ENCODE results near the gene PIKFYVE. TPM values are rescaled to one million over a fixed set of nuclear protein-coding genes. Genes with fewer than 3 reads are reported as not detected.
"Not testable (repeated sequence)": the region's sequence is repeated elsewhere in the genome, so short reads cannot be mapped to it uniquely, and the experiment has no call there.

PIKFYVE gene
- total RNA-seq, 3 donors from 2014 or later, result 33.8 to 55.8 (median 45.1) TPM

DNA sequence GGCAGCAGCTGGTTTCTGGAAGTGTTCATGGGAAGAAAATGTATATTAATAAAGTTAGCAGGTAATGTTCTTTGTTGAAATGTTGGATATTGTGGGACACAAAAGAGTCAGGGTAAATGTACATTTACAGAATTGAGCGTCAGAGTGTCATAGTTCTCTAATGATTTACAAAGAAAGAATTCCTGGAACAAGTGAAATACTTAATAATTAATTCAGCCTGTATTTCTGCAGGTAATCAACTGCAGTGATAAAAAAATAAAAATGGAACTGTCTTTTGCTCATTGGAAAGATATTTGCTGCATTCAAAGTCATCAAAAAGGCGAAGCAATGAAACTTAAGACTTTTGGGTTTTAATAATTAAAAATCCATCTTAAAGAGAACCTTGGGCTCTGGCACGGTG lies 113.1 kb downstream of the PIKFYVE start:
- TF ChIP-seq POLR2A (IDR thresholded peaks at IDR 0.05) (no peak), POLR2AphosphoS5 (IDR thresholded peaks at IDR 0.05) (no peak)
- TF ChIP-seq, protein P1, sequence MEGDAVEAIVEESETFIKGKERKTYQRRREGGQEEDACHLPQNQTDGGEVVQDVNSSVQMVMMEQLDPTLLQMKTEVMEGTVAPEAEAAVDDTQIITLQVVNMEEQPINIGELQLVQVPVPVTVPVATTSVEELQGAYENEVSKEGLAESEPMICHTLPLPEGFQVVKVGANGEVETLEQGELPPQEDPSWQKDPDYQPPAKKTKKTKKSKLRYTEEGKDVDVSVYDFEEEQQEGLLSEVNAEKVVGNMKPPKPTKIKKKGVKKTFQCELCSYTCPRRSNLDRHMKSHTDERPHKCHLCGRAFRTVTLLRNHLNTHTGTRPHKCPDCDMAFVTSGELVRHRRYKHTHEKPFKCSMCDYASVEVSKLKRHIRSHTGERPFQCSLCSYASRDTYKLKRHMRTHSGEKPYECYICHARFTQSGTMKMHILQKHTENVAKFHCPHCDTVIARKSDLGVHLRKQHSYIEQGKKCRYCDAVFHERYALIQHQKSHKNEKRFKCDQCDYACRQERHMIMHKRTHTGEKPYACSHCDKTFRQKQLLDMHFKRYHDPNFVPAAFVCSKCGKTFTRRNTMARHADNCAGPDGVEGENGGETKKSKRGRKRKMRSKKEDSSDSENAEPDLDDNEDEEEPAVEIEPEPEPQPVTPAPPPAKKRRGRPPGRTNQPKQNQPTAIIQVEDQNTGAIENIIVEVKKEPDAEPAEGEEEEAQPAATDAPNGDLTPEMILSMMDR (IDR thresholded peaks at IDR 0.05), result no peak
- Histone ChIP-seq H3K27me3 (no peaks in the 10 kb centered on the region), H3K4me3 (no peak overlapping the region), H3K27ac (no peak overlapping the region), H3K4me1 (no peaks in the 10 kb centered on the region), H3K9me3 (no peaks in the 10 kb centered on the region), H3K36me3 (no peaks in the 10 kb centered on the region)
- intact Hi-C loops (cut with DNase I; ENCODE audit: low total_unique reads), result no loop called here
- DNase-seq (ENCODE audit: low spot score in 2 of 2), result no peak

DNA sequence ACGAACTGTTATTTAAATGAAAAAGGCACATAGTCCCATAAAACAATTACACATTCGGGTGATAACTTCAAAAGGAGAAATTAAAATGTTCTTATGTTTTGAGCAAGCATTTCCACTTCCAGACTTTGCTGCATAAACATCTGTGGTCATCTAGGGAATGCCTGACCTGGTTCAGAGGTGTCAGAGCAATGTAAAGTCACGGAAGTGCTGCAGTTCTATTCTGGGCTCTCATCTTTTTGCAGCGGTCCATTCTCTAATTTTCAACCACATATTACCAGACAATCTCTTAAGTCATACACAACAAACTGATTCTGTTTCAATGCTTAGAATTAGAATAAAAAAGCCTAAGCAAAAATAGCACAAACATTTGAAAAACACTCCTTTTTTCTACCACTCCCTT lies 118.6 kb downstream of the PIKFYVE start:
- H3K27ac ChIP-seq, result no peak overlapping the region
- intact Hi-C loops (cut with DNase I; ENCODE audit: low total_unique reads), result no loop called here
- TF ChIP-seq POLR2A (IDR thresholded peaks at IDR 0.05), result no peak
- TF ChIP-seq, protein P1 (IDR thresholded peaks at IDR 0.05), result no peak
- H3K9me3 ChIP-seq, result no peaks in the 10 kb centered on the region
- no peaks in the 10 kb centered on the region for H3K36me3 ChIP-seq
- DNase-seq (ENCODE audit: low spot score in 2 of 2), result no peak
- H3K4me3 ChIP-seq, result no peak overlapping the region
- H3K27me3 ChIP-seq, result no peaks in the 10 kb centered on the region
- H3K4me1 ChIP-seq, result no peaks in the 10 kb centered on the region

DNA sequence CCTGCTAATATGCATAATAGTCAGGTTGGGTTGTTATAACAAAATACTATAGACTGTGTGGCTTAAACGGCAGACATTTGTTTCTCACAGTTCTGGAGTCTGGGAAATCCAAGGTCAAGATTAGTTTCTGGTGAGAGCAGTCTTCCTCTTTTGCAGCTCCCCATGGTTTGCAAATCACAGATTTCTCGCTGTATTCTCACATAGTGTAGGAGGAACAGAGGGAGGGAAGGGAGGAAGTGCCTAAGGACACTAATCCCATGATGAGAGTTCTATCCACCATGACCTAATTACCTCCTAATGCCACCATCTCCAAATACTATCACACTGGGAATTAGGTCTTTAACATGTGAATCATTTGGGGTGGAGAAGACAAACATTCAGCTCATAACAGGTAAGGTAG lies 120.5 kb downstream of the PIKFYVE start:
- Histone ChIP-seq H3K27me3 (no peaks in the 10 kb centered on the region), H3K9me3 (no peaks in the 10 kb centered on the region), H3K4me3 (no peak overlapping the region), H3K4me1 (no peaks in the 10 kb centered on the region), H3K27ac (no peak overlapping the region), H3K36me3 (no peaks in the 10 kb centered on the region)
- intact Hi-C loops (cut with DNase I; ENCODE audit: low total_unique reads), result no loop called here
- DNase-seq (ENCODE audit: low spot score in 2 of 2), result no peak
- TF ChIP-seq, protein P1 (IDR thresholded peaks at IDR 0.05), result no peak
- no peak for TF ChIP-seq POLR2AphosphoS5 (IDR thresholded peaks at IDR 0.05)
- no peak for TF ChIP-seq POLR2A (IDR thresholded peaks at IDR 0.05)

DNA sequence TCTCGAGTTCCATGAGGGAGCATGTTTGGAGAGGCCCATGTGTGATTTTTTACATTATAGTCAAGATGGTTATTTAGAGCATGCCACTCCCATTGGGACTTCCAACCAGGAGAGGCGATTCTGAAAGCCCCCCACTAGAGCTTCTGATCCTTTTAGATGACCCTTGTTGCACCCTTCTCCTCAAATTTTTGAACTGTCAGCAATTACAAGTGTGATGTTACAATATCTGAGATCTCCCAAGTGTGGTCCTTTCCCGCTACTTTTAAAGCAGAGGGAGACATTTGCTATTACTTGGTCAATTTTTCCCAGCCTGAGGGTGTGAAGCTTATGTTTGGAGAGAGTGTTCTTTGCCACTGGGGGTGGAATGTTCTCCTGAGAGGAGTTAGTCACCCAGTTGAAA lies 123.9 kb downstream of the PIKFYVE start:
- DNase-seq (ENCODE audit: low spot score in 2 of 2), result no peak
- TF ChIP-seq POLR2AphosphoS5 (IDR thresholded peaks at IDR 0.05) (no peak), POLR2A (IDR thresholded peaks at IDR 0.05) (no peak)
- TF ChIP-seq, protein P1 (IDR thresholded peaks at IDR 0.05), result no peak
- H3K27me3 ChIP-seq, result no peaks in the 10 kb centered on the region
- no peaks in the 10 kb centered on the region for H3K4me1 ChIP-seq
- H3K27ac ChIP-seq, result no peak overlapping the region
- H3K36me3 ChIP-seq, result no peaks in the 10 kb centered on the region
- peaks cover 23 to 28% of the 10 kb centered on the region in 2 donors for H3K9me3 ChIP-seq
- intact Hi-C loops (cut with DNase I; ENCODE audit: low total_unique reads), result no loop called here
- no peak overlapping the region for H3K4me3 ChIP-seq

DNA sequence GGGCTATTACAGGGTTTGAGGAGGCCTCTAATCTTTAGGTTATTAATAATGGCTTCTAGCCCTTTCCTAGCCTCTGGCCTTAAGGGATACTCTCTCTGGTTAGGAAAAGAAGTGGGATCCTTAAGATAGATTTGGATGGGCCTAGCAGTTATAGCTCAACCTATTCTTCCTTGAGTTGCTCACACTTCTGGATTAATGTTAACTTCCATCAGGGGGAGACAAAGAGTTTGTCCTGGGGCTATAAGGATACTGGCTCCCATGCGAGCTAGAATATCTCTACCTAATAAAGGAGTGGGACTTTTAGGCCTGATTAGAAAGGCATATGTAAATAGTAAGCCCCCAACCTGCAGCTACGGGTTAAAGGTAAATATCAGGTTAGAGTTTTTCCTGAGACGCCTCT lies 126.2 kb downstream of the PIKFYVE start:
- Histone ChIP-seq H3K36me3 (no peaks in the 10 kb centered on the region), H3K9me3 (peaks cover 29 to 37% of the 10 kb centered on the region in 2 donors), H3K27ac (no peak overlapping the region), H3K4me1 (no peaks in the 10 kb centered on the region), H3K27me3 (no peaks in the 10 kb centered on the region), H3K4me3 (no peak overlapping the region)
- no peak for DNase-seq (ENCODE audit: low spot score in 2 of 2)
- TF ChIP-seq, protein P1 (IDR thresholded peaks at IDR 0.05), result no peak
- TF ChIP-seq POLR2AphosphoS5 (IDR thresholded peaks at IDR 0.05) (no peak), POLR2A (IDR thresholded peaks at IDR 0.05) (no peak)
- intact Hi-C loops (cut with DNase I; ENCODE audit: low total_unique reads), result no loop called here

DNA sequence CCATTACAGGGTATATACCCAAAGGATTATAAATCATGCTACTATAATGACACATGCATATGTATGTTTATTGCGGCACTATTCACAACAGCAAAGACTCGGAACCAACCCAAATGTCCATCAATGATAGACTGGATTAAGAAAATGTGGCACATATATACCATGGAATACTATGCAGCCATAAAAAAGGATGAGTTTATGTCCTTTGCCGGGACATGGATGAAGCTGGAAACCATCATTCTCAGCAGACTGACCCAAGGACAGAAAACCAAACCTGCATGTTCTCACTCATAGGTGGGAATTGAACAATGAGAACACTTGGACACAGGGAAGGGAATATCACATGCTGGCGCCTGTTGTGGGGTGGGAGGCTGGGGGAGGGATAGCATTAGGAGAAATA lies 130.7 kb downstream of the PIKFYVE start:
- H3K36me3 ChIP-seq; H3K27me3 ChIP-seq; DNase-seq (ENCODE audit: low spot score in 2 of 2); H3K4me1 ChIP-seq; H3K27ac ChIP-seq; H3K4me3 ChIP-seq; intact Hi-C loops (cut with DNase I; ENCODE audit: low total_unique reads): not testable (repeated sequence)
- H3K9me3 ChIP-seq, result peaks cover 29 to 37% of the 10 kb centered on the region in 2 donors

Data from breast epithelium (tissue), 4 donors.